Heart left ventricle (tissue), 16 donors: ENCODE data around the gene GABARAP. TPM values are rescaled to one million over a fixed set of nuclear protein-coding genes. Genes with fewer than 3 reads are reported as not detected.

ENCODE experiments used
- ATAC-seq, 4 donors: fragments of 200-7000 bp; cut with Tn5 transposase; one replicate each; pipeline ENCODE4 v1.9.1; 2020 to 2022; ENCODE audit warnings: moderate library complexity in 4 of 4, mild to moderate bottlenecking in 3 of 4, moderate number of reproducible peaks in 1 of 4
- DNase-seq, 5 donors: peaks; one replicate each; pipeline ENCODE4 v3.0.0-alpha.2; 2020
- H3K27ac ChIP-seq, 12 donors: fragments of 200-600 bp; sonication (generic) in 4 of 12; one replicate each; pipeline versions ENCODE4 v1.5.0 to v1.8.0; 2016 to 2022; ENCODE audit warnings: mild to moderate bottlenecking in 2 of 12
- H3K27me3 ChIP-seq, 9 donors: fragments of 200-600 bp; sonication (generic) in 2 of 9; one replicate each; pipeline versions ENCODE4 v1.5.1 to v1.8.0; 2016 to 2022; ENCODE audit warnings: mild to moderate bottlenecking in 3 of 9
- H3K36me3 ChIP-seq, 9 donors: fragments of 200-600 bp; sonication (generic) in 2 of 9; one replicate each; pipeline versions ENCODE4 v1.5.0 to v1.8.0; 2018 to 2022; ENCODE audit warnings: mild to moderate bottlenecking in 2 of 9
- H3K4me1 ChIP-seq, 12 donors: fragments of 200-600 bp; sonication (generic) in 4 of 12; one replicate each; pipeline versions ENCODE4 v1.5.0 to v1.8.0; 2016 to 2022; ENCODE audit warnings: mild to moderate bottlenecking in 3 of 12
- H3K4me3 ChIP-seq, 12 donors: fragments of 200-600 bp; sonication (generic) in 4 of 12; one replicate each; pipeline versions ENCODE4 v1.5.0 to v1.8.0; 2017 to 2022; ENCODE audit warnings: mild to moderate bottlenecking in 9 of 12, moderate library complexity in 4 of 12
- H3K9me3 ChIP-seq, 12 donors: fragments of 200-600 bp; sonication (generic) in 4 of 12; one replicate each; pipeline versions ENCODE4 v1.5.0 to v1.8.0; 2016 to 2022; ENCODE audit warnings: mild to moderate bottlenecking in 1 of 12
- POLR2A ChIP-seq, 2 donors: fragments of 450-650 bp; IDR thresholded peaks; one replicate each; pipeline ENCODE4 v1.6.1; 2017; ENCODE audit warnings: antibody characterized with exemption in 2 of 2, mild to moderate bottlenecking in 2 of 2, moderate library complexity in 2 of 2
- WGBS, 4 donors: extraction: QIAGEN DNeasy Blood & Tissue Kit in 2 of 4; methylation state at CpG; one replicate each; pipeline versions ENCODE4 v1.1.5 to v1.1.7; 2013 to 2018; 5-methylcytosine and 5-hydroxymethylcytosine counted together
- intact Hi-C, 10 donors: fragments of 100-400 bp; cut with DNase I; formaldehyde crosslinking; loops; one replicate each; pipeline versions ENCODE4 v1.11.1 to v1.14.2; 2022
- polyA plus RNA-seq, 2 donors: library from polyadenylated mRNA; stranded (reverse); fragments of 200-250 nt; gene quantifications; one replicate each; pipeline ENCODE4 v1.2.3, GENCODE V29; 2013
- total RNA-seq, 9 donors: library from RNA; depleted of rRNA in 2 of 9; stranded (reverse); fragments of >200 nt in 2 of 9; fragmentation: NEBNext Ultra II Directional in 3 of 9; extraction: Animal tissue kit (Norgen Biotek cat#: 25700) in 3 of 9; gene quantifications; one replicate each; pipeline versions ENCODE4 v1.1.0 to v1.2.4, GENCODE V29; 2016 to 2023
- TF ChIP-seq, protein P1 (sequence below), 12 donors: fragments of 200-600 bp; sonication (generic) in 4 of 12; IDR thresholded peaks; one replicate each; pipeline versions ENCODE4 v1.5.0 to v1.8.0; 2018 to 2022; ENCODE audit warnings: antibody characterized with exemption in 12 of 12, mild to moderate bottlenecking in 5 of 12
- donor health status: ischemic (EF 13 %, LVEDD 7.1; RV severe dilation, severe dysfunction).
- donor health status: healthy with polysubstance abuse.
- donor health status: DM: no; HTN: yes; CAD: no.
- donor health status: DM: no; HTN: no; CAD: no.
- donor health status: ischemic (EF 25% LVEDD 6.9; RV normal size, moderate dysfunction).
- donor health status: ischemic (EF 25% LVEDD 5.7; RV mildly dilated, moderate dysfunction).
- donor health status: healthy.
- donor health status: DM: yes; HTN: yes; CAD: no.
- donor health status: ischemic (EF 35%, LVEDD 5.7; RV mildly dilated, moderate dysfunction).
- donor health status: nonischemic (EF 11% LVEDD 7.7; RV severe dilation, severe dysfunction).
- donor health status: DM: yes; HTN: yes; CAD: no.
- donor health status: PGD.
- donor health status: ischemic (EF 29% LVEDD 5.4; RV normal size, mild dysfunction).
- donor health status: nonischemic (EF 23%, LVEDD 6.1; RV moderate dilation, normal function).

Gene GABARAP
- total and polyA plus RNA-seq, 11 donors = 293 to 674 (median 493) TPM

- Histone ChIP-seq H3K36me3 (peaks cover 0 to 34% (median 30%) of the 10 kb centered on the region in 9 donors), H3K27me3 (peaks cover 18 to 50% (median 36%) of the 10 kb centered on the region in 9 donors), H3K27ac (peak overlapping the region in 2 of 12 donors; percentile 19 to 33), H3K4me3 (peak overlapping the region; percentile 9 to 64 (median 52)), H3K9me3 (no peaks in the 10 kb centered on the region), H3K4me1 (peaks cover 0 to 36% (median 23%) of the 10 kb centered on the region in 12 donors)
- WGBS, 4 donors = 7 to 19% (median 12%) methylated on average over 19 to 71 of the region's 71 CpGs
- intact Hi-C loops = no loop called here
- TF ChIP-seq POLR2A (IDR thresholded peaks at IDR 0.05) = no peak
- TF ChIP-seq, protein P1, sequence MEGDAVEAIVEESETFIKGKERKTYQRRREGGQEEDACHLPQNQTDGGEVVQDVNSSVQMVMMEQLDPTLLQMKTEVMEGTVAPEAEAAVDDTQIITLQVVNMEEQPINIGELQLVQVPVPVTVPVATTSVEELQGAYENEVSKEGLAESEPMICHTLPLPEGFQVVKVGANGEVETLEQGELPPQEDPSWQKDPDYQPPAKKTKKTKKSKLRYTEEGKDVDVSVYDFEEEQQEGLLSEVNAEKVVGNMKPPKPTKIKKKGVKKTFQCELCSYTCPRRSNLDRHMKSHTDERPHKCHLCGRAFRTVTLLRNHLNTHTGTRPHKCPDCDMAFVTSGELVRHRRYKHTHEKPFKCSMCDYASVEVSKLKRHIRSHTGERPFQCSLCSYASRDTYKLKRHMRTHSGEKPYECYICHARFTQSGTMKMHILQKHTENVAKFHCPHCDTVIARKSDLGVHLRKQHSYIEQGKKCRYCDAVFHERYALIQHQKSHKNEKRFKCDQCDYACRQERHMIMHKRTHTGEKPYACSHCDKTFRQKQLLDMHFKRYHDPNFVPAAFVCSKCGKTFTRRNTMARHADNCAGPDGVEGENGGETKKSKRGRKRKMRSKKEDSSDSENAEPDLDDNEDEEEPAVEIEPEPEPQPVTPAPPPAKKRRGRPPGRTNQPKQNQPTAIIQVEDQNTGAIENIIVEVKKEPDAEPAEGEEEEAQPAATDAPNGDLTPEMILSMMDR (IDR thresholded peaks at IDR 0.05) = no peak
- DNase-seq = no peak
- peak in 2 of 4 donors; percentile 26 to 38 for ATAC-seq
Measured at GRCh38 chr17:7261379-7262191, 19.3 kb upstream of the GABARAP start.

DNA sequence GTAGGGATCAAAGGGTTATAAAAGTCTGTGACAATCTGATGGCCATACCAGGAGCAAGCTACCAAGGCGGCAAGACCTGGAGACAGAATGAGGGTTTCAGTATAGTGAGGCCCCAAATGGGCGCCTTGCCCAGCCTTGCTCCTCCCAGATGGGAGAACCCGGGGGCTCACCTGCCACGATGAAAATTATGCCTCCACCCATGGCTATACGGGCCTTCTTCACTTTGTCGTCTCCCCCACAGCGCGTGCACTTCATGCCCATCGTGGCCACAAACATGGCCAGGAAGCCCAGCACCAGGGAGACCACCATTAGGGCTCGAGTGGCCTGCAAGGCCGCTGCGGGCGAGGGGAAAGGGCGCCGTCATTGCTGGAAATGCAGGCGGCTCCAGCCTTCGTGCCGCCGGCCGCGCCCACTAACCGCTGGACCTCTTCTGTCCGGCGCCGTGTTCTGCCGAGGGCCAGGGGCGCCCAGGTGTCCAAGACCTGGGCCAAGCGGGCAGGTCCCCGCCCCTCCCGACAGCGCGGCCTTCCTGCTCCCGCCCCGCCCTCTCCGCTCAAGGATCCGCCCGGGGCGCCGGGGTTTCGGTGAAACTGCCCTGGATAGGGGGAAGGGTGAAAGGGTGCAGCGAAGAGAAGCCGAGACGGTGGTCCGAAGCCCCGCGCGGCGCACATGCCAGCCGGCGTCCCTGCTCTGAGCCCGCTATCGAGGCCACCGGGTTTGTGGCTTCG, 18.6 kb upstream of the GABARAP start:
- H3K4me3 ChIP-seq = peak overlapping the region; percentile 9 to 64 (median 52)
- intact Hi-C loops = no loop called here
- H3K4me1 ChIP-seq = peaks cover 0 to 36% (median 23%) of the 10 kb centered on the region in 12 donors
- H3K27ac ChIP-seq = peak overlapping the region in 2 of 12 donors; percentile 19 to 33
- H3K27me3 ChIP-seq = peaks cover 18 to 50% (median 36%) of the 10 kb centered on the region in 9 donors
- ATAC-seq (peak; percentile 11 to 60 (median 52)), DNase-seq (peak in 1 of 5 donors; percentile 43)
- no peak for TF ChIP-seq POLR2A (IDR thresholded peaks at IDR 0.05)
- TF ChIP-seq, protein P1 (IDR thresholded peaks at IDR 0.05) = no peak
- H3K9me3 ChIP-seq = no peaks in the 10 kb centered on the region
- peaks cover 0 to 42% (median 37%) of the 10 kb centered on the region in 9 donors for H3K36me3 ChIP-seq
- WGBS, 4 donors = 6 to 27% (median 9%) methylated on average over 12 to 54 of the region's 54 CpGs

- peaks cover 18 to 44% (median 36%) of the 10 kb centered on the region in 9 donors for H3K27me3 ChIP-seq
- 83 to 93% (median 90%) methylated on average over 2 to 4 of the region's 4 CpGs for WGBS, 4 donors
- DNase-seq = no peak
- H3K9me3 ChIP-seq = no peaks in the 10 kb centered on the region
- peaks cover 0 to 36% (median 23%) of the 10 kb centered on the region in 12 donors for H3K4me1 ChIP-seq
- no peak overlapping the region for H3K27ac ChIP-seq
- TF ChIP-seq POLR2A (IDR thresholded peaks at IDR 0.05) = no peak
- TF ChIP-seq, protein P1 (IDR thresholded peaks at IDR 0.05) = no peak
- ATAC-seq = no peak
- H3K4me3 ChIP-seq = no peak overlapping the region
- H3K36me3 ChIP-seq = peaks cover 0 to 49% (median 44%) of the 10 kb centered on the region in 9 donors
- intact Hi-C loops = no loop called here
Measured at GRCh38 chr17:7260151-7260550, 17.9 kb upstream of the GABARAP start.

- Histone ChIP-seq H3K4me3 (no peak overlapping the region), H3K27ac (no peak overlapping the region), H3K27me3 (peaks cover 18 to 41% (median 36%) of the 10 kb centered on the region in 9 donors), H3K4me1 (peaks cover 0 to 36% (median 23%) of the 10 kb centered on the region in 12 donors), H3K9me3 (no peaks in the 10 kb centered on the region), H3K36me3 (peaks cover 0 to 55% (median 50%) of the 10 kb centered on the region in 9 donors)
- DNase-seq = no peak
- ATAC-seq = no peak
- intact Hi-C loops = loop anchor here in 2 of 10 donors (5.0 to 10.0 kb wide), 2 partner anchors 43 to 315 kb away; partner anchors contain the start of gene CD68 (in 1 of the 2)
- WGBS, 4 donors = 89 to 95% (median 94%) methylated on average over 6 of the region's 6 CpGs
- TF ChIP-seq POLR2A (IDR thresholded peaks at IDR 0.05) = no peak
- TF ChIP-seq, protein P1 (IDR thresholded peaks at IDR 0.05) = no peak
Measured at GRCh38 chr17:7259555-7259889, 17.3 kb upstream of the GABARAP start.
